NCI-H82 treated with DMSO at 0.1 percent for 48 hours (cell line): ENCODE data around the gene TMEM94.

Experiments used
- DNase-seq: peaks from one replicate; lab custom pipeline; 2025; ENCODE audit not compliant: unreplicated experiment; lab: John Stamatoyannopoulos, UW

The TMEM94 gene

GRCh38 chr17:75494326-75494877, 38.0 kb downstream of the TMEM94 start:
- DNase-seq = no peak

- DNase-seq = no peak
Observed at GRCh38 chr17:75496005-75496404, 39.6 kb downstream of the TMEM94 start.

GRCh38 chr17:75498039-75498725, 41.7 kb downstream of the TMEM94 start:
- DNase-seq = no peak

GRCh38 chr17:75498726-75499213, 42.3 kb downstream of the TMEM94 start:
- DNase-seq = no peak

GRCh38 chr17:75499313-75500022, 43.0 kb downstream of the TMEM94 start:
- DNase-seq = no peak

- DNase-seq = no peak
Observed at GRCh38 chr17:75500419-75501216, 44.2 kb downstream of the TMEM94 start.

GRCh38 chr17:75501378-75502071, 45.1 kb downstream of the TMEM94 start:
- DNase-seq = no peak

DNA sequence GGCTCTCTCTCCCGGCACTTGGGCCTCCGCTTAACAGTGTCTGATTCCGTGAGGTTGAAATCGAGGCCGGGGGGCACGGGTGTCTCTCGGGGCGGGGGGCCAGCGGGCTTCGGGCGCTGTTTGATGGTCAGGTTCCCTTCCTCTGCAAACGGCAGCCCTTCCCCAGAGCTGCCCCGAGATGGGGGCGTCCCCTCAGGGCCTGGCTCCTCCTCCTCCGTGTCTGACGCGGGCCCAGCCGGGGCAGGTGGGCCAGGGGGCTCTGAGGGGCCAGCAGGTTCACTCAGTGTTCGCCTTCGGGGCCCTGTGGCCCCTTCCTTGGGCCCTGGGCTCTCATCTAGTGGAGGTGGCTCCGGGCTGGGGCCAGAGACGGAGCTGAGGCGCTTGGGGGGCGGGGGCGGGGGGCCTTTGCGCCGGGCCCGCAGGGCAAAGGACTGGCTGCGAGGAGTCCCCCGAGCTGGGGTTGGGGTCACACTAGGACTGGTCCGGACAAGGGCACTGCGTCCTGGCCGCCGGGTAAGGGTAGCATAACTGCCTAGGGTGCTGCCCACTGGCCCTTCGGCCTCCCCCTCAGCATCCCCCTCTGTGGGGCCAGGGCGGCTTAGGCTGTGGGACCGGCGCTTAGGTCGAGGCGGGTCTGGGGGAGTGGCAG, 45.8 kb downstream of the TMEM94 start:
- DNase-seq = no peak

- DNase-seq = no peak
Observed at GRCh38 chr17:75502721-75503329, 46.4 kb downstream of the TMEM94 start.

DNA sequence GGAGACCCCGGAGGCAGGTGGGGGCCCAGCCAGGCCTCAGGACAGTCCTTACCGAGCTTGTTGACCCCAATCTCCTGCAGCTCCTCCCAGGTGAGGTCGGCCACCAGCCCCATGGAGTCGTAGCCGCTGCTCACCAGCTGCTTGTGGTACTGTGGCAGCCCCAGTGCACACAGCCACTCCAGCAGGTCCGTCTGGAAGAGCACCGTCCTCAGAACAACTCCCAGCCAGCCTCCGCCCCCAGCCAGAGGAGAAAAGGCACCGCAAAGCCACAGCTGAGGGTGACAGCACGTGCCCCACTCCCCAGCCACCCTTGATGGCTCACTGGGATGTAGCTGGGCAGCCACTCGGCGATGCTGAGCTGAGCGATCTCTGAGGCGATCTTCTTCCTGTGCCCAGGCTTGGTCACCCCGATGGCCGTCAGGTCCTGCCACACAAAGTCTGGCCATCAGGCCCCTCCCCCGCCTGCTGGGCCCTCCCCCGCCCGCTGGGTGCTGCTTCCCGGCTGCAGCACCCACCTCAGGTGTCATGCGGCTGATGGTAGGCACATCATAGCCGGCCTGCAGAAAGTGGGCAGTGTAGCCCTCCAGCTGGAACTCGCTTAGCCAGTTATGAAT, 47.0 kb downstream of the TMEM94 start:
- DNase-seq = no peak

- no peak for DNase-seq
Observed at GRCh38 chr17:75503976-75504346, 47.5 kb downstream of the TMEM94 start.

DNA sequence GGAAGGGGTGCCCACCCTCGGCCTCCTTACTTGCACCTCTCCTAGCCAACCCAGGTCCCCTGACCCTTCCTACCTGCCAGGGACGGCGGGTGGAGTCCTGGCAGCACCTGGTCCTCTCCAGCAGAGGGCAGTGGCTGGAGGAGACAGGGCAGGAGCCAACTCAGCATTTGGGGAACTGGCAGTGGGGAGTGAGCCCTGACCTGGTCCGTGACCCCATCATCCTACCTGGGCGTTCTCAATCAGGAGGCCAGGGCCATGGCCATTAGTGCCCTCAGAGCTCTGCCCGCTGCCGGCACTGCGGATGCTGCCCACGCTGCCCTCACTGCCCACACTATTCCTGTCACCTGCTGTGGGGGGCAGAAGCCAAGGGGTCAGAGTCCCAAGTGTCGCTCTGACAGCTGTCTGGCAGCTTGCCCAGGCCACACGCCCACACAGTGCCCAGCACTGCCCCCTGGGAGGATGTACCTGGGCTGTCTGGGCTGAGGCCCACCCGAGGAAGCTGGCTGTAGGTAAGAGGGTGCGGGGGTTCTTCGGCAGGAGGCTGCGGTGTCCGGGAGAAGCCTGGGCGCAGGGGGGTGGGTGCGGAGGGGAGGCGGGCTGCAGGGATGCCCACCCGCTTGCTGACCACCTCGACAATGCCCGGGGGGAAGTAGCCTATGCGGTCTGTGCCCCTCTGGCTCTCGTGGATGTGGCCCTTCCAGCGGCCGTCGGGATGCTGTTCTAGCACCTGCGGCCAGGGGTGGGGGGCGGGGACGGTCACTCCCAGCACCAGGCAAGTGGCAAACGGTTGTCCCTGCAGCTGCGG, 48.1 kb downstream of the TMEM94 start:
- DNase-seq = no peak

DNA sequence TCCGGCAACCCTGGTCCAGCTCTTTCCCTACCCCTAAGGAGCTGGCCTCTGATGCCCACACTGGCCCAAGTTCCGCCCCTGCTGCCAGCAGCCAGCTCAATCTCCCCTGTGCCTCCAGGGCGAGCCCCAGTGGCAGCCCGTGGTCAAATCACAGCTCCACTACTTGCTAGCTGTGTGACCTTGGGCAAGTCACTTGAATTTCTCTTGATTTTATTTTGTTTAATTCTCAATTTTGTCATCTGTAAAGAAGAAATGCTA, 48.6 kb downstream of the TMEM94 start:
- no peak for DNase-seq

DNA sequence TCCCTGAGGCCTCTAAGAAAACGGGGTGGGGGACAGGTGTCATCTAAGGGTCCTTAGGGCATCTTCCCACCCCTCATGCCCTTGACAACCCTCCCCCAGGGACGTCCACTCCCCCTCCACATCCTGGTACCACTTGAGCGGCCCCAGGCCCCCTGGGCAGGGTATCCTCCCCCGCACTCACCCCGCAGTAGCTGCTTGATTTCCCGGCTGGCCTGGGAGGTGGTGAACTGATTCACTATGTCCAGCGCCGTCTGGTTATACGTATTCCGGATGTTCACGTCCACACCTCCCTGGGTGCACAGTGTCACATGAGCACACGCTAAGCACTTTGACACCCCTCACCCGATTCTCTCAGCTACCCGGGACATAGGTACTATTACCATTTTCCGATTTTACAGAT, 49.2 kb downstream of the TMEM94 start:
- DNase-seq = no peak

DNA sequence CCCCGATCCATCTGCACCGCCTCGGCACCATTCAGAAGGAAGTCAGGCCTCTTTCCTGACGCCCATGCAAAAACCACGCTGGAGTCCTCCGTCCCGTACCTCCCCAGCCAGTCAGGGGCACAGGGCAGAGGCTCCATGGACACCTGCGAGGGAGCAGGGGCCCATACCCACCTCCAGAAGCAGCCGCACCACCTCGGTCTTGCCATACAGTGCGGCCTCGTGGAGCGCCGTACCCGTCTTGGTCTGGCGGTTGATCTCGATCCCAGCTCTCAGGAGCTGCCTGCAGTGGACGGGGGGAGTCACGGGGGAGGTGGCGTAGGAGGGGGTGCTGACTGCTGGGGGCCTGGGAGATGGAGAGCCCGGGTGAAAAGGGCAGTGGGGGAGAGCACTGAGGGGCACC, 49.7 kb downstream of the TMEM94 start:
- DNase-seq = no peak

GRCh38 chr17:75506888-75507287, 50.5 kb downstream of the TMEM94 start:
- no peak for DNase-seq

DNA sequence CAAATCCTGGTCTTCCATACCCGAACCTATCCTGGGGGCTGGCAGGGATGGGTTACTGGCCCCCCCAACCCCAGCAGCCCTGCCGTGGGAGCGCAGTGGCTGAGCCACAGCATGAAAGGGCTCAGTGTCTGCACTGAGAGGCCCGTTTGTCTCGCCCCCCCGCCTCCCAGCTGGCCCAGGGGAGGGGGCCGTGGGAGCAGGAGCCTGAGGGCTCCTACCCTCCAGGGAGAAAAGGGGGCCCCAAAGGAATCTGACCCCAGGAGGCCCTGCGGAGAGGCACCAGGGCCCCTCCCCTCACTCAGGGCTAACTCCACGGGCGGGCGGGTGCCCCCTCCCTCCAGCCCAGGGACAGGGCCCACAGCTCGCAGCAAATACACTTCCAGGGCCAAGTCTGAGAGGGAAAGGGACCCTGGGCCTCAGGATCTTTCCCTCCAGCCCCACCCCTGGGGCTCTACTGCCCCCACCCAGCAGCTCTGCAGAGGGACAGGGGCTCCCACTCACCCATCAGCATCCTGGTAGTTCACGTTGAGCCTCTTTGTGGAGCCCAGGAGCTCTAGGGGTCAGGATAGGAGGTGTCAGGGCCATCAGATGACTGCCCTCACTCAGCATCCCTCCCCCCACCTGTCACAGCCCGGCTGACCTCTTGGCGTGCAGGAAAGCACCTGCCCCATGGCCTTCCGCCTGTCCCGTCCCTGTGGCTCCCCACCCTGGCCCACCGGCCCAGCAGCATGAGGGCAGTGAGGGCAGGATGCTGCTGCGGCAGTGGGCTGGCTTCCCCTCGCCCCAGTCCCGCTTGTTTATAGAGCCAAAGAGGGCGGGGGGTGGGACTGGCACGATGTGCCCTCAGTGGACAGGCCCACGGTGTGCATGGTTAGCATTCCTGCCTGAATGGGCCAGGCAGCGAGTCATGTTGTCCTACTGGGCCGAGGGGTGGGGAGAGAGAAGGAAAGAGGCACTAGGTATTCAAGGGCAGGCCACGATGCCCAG, 51.6 kb downstream of the TMEM94 start:
- no peak for DNase-seq

- DNase-seq = no peak
Observed at GRCh38 chr17:75508931-75509361, 52.5 kb downstream of the TMEM94 start.
